GM18858 (cell line): ENCODE measurements around the gene TPCN2.
"Not testable (repeated sequence)": the region's sequence is repeated elsewhere in the genome, so short reads cannot be mapped to it uniquely, and the experiment has no call there.

Experiments used
- ATAC-seq: cut with Tn5 transposase; IDR thresholded peaks from one replicate; pipeline ENCODE4 v1.9.1; 2021; ENCODE audit not compliant: unreplicated experiment

Gene TPCN2

GRCh38 chr11:69141742-69142141 lies 93.0 kb downstream of the TPCN2 start:
- ATAC-seq: no peak

- ATAC-seq: no peak
These were observed 94.2 kb downstream of the TPCN2 start for GRCh38 chr11:69142895-69143294.

DNA sequence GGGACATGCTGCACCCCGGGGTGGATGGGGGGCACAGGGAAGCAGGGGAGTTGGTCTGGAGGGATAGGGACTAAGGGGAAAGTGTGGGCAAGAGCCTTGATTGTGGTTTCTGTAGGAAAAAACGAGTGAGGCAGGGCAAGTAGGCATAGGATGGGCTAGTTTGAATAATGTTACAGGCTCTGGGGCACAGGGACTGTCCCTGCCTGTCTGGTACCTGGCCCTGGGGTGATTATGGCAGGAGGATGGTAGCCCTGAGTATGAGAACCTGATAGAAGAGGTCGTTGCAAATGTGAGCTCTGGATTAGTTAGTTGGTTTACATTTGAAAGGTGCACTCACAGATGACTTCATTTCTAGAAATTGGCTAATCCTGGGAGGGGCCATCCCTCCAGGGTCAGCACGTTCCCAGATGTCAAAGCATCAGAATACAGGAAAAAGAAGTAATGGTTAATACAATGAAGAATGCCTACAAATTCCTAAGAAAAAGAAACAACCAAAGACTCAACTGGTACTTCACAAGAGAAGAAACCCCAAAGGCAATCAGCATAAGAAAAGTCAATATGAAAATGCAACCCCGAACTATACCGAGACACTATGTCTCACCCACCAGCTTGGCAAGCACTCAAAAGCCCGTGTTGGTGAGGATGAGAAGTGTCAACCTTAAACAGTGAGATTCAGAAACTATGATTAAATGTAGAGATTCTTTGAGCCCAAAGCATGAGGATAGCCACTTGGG lies 95.8 kb downstream of the TPCN2 start:
- ATAC-seq: no peak

GRCh38 chr11:69145050-69145380 lies 96.3 kb downstream of the TPCN2 start:
- no peak for ATAC-seq

DNA sequence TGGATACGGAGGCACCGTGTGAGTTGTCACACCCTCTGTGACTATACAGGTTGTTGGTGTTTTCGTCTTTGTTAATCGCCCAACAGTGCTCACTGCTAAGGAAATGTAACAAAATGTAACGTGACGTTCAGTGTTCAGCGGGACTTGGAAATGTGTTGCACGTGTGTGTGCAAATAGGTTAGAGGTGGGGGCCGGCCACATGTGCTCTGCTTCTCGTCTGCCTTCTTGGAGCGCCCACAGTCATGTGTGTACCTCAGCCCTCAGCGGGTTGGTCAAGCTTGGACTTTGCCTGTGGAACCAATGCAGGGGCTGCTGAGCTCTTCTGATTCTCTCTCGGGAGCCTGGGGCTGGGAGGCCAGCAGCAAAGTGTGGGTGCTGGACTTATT lies 99.6 kb downstream of the TPCN2 start:
- ATAC-seq: no peak

- ATAC-seq: no peak
These were observed 100.1 kb downstream of the TPCN2 start for GRCh38 chr11:69148806-69149205.

DNA sequence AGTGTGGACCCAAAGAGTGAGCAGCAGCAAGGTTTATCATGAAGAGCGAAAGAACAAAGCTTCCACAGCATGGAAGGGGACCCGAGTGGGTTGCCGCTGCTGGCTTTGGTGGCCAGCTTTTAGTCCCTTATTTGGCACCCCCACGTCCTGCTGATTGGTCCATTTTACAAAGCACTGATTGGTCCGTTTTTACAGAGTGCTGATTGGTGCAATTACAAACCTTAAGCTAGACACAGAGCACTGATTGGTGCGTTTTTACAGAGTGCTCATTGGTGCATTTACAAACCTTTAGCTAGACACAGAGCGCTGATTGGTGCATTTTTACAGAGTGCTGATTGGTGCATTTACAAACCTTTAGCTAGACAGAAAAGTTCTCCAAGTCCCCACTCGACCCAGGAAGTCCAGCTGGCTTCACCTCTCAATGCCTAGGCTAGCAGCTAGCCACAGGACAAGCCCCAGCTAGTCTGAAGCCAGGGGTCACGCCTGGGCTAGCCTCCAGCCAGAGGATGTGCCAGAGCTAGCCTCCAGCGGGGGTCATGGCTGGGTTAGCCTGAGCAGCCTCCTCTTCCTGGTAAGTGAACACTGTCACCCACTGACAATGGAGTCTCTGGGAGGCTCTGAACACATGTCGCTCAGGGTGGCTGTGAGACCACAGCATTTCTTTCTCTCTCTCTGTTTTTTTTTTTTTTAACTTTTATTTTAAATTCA lies 100.8 kb downstream of the TPCN2 start:
- ATAC-seq: not testable (repeated sequence)

- no peak for ATAC-seq
These were observed 101.4 kb downstream of the TPCN2 start for GRCh38 chr11:69150175-69150574.

DNA sequence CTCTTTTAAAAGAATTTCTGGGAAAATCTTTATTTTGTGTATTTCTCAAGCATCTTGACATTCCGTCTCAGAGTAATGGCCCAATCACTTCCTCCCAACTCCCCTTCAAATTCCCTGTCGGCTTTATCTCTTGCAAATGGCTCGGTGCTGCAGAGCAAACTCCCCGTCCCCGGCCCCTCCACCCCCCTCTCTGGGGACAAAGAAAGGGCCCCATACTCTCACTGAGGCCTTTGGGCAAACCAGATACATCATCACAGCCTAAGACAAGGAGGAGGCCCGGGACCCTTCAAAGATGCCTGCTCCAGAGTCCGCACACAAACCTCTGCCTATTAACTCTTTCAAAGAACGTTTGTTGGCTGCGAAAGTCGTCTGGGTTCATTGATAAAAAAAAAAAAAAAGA lies 103.1 kb downstream of the TPCN2 start:
- no peak for ATAC-seq

GRCh38 chr11:69152733-69153421 lies 104.1 kb downstream of the TPCN2 start:
- no peak for ATAC-seq

DNA sequence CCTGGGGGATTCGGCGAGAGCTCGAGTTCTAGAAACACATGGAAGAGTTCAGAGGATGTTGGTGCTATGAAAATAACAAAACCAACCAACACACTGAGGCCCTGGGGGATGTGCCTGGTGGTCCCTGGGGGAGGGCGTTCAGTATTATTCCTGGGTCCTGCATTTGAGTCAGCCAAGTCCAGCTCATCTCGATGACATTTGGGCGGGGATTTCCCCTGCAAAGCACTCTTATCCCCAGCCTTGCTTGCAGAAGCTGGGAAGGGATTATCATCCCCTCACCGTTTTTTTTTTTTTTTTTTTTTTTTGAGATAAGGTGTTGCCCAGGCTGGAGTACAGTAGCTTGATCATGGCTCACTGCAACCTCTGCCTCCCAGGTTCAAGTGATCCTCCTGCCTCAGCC lies 104.9 kb downstream of the TPCN2 start:
- no peak for ATAC-seq

- no peak for ATAC-seq
These were observed 105.6 kb downstream of the TPCN2 start for GRCh38 chr11:69154211-69154913.

DNA sequence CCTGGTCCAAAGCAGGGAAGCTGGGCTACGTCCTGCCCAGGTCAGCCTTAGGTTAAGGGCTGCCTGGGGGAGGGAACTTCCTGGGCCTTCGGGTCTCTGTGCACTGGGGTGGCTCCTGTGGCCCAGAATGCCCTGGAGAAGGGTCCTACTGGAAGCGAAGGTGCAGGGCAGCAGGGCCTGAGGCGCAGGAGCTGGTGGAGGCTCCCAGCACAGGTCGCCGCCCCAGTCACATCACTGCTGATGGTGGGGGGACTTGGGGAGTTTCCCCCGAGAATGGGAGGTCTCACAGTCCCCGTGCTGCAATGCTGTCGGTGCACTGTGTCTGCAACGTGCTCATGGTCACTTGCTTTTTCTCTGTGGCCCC lies 106.2 kb downstream of the TPCN2 start:
- ATAC-seq: no peak

GRCh38 chr11:69155302-69156234 lies 106.8 kb downstream of the TPCN2 start, which contains the start of gene SMIM38:
Gene SMIM38, plus strand, starts transcription at chr11:69155935. Its CDS starts 1,912 bp downstream, at chr11:69157847.
- ATAC-seq: no peak

- ATAC-seq: no peak
These were observed 107.5 kb downstream of the TPCN2 start for GRCh38 chr11:69156235-69156639.

- no peak for ATAC-seq
These were observed 108.0 kb downstream of the TPCN2 start for GRCh38 chr11:69156673-69157155.

DNA sequence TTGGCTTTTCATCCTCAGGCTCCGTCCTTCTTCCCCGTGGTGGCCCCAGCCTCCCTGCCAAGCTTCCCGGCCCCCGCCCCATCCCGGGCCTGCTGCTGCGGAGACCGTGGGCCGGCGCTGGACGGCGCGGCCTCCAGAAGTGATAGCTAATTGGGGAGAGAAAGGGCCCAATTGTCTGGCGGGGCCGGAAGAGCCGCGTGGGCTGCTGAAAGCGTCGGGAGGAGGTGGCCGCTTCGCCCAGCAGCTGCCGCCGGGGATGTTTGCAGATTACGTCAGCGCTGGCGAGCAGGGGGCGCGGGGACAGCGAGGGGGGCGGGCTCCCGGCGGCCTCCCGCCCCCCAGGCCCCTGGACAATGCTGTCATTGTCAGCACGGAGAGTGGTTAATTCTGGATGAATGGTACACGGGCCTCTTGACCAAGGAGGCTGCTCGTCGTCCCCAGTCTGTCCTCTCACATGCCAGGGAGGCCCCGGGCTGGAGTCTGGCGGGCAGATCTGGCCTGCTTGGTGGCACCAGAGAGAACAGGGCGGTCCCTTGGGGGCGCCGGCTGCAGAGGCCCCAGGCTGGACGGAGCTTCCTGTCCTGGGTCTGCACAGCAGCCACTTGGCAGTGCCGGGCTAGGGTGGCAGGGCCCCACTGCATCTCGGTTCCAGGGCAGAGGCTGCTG lies 108.6 kb downstream of the TPCN2 start:
- ATAC-seq: no peak

DNA sequence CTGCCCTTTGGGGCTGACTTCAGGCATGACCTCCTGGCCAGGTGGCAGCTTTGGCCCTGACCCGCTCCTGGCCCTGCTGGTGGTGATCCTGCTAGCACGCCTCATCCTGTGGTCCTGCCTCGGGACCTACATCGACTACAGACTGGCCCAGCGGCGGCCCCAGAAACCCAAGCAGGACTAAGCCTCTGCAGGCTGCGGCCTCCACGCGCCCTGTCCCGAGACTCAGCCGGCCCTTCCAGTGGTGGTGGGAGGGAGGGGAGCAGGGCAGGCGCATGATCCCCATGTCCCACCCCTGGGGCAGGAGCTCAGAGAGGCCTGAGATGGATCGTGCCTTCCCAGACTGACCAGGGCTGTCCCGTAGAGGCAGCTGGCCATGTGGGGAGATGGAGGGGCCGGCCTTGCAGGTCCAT lies 109.1 kb downstream of the TPCN2 start:
- no peak for ATAC-seq

DNA sequence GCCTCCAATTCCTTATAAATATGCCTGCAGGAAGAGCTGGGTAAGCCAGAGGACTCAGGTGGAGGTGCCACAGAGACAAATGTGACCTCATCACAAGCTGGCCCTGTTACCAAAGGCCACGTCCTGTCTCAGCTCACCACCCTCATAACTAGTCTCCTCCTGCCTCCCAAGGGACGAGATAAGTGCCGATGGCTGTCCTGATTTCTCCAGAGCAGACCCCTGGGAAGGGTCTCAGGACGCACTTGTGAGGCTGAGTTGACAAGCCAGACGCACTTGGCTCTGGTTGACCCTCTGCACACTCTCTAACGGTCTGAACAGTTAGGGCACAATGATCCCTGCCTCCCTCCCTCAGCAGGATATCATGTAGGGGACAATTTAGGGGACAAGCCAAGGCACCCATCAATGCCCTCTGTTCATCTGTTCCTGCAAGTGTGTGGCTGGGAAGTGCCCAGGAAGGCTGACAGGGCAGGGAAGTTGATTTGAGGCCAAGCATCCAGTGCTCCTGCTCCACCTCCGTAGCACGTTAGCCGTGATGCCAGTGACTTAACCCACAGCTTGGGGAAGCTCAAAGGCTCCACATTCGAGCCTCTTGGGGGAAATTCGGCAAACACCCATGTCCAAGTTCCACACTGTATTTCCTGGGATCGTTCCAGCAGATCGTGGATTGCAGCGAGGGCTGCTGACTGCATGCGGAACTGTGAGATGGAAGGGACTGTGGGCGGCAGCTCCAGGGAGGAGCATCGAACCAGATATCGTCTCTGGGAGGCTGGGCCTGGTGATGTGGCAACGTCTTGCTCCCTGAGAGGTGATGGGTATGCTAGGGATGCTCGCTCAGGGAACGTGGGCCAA lies 109.8 kb downstream of the TPCN2 start:
- ATAC-seq: no peak
